Measurements from ENCODE around the gene STEAP1. TPM values are rescaled to one million over a fixed set of nuclear protein-coding genes. Genes with fewer than 3 reads are reported as not detected.
"Not testable (repeated sequence)": the region's sequence is repeated elsewhere in the genome, so short reads cannot be mapped to it uniquely, and the experiment has no call there.

Gene STEAP1
- total RNA-seq, 2 donors from 2014 or later, result 1.8 to 8.7 TPM

DNA sequence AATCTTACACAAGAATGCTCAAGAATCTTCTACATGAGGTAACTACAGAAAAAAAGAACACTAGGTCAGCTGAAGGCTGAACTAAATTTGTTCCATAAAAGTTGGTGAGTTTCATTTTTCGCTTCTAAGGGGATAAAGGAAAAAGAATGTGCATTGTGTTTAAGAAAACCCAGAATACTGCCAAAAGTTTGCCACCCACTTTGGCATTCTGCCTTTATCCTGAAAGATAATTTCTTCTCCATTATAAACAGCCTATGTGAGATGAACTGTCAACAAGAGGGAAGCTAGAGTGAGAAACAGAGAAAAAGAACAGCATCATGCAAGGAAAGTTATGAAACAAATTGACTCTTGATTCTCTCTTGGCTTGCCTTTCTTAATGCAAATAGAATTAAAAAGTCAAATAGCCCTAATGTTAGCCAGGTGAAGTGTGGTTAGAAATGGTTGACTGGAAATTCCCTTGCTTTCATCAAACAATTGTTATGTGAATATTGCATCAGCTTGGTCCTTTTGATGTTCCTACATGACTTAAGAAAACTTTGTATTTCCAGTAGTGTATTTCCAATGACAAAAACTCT, 25.8 kb downstream of the STEAP1 start:
- Histone ChIP-seq H3K4me3 (no peak overlapping the region), H3K4me1 (no peaks in the 10 kb centered on the region), H3K27me3 (no peaks in the 10 kb centered on the region), H3K9me3 (no peaks in the 10 kb centered on the region), H3K27ac (no peak overlapping the region), H3K36me3 (no peaks in the 10 kb centered on the region)
- DNase-seq (ENCODE audit: low spot score), result no peak
- TF ChIP-seq, protein P1, sequence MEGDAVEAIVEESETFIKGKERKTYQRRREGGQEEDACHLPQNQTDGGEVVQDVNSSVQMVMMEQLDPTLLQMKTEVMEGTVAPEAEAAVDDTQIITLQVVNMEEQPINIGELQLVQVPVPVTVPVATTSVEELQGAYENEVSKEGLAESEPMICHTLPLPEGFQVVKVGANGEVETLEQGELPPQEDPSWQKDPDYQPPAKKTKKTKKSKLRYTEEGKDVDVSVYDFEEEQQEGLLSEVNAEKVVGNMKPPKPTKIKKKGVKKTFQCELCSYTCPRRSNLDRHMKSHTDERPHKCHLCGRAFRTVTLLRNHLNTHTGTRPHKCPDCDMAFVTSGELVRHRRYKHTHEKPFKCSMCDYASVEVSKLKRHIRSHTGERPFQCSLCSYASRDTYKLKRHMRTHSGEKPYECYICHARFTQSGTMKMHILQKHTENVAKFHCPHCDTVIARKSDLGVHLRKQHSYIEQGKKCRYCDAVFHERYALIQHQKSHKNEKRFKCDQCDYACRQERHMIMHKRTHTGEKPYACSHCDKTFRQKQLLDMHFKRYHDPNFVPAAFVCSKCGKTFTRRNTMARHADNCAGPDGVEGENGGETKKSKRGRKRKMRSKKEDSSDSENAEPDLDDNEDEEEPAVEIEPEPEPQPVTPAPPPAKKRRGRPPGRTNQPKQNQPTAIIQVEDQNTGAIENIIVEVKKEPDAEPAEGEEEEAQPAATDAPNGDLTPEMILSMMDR (IDR thresholded peaks at IDR 0.05), result no peak

DNA sequence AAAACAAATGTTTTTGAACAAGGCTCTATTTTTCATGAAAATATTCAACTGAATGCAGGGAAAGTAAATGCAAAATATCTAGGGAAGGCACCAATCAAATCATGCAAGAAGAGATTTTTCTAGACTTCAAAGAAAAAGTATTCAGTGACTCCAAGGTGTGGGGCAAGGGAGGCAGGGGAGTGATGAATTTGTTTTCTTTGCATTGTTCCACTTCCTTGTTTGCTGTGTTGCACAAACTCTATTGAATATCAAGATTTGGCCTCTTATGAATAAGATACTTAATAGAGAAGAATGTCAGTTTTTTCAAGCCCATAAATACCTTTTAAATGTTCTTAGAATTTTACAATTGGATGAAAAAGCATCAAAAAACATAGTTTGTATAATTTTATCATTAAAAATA, 26.4 kb downstream of the STEAP1 start:
- Histone ChIP-seq H3K36me3 (no peaks in the 10 kb centered on the region), H3K27ac (no peak overlapping the region), H3K4me3 (no peak overlapping the region), H3K9me3 (no peaks in the 10 kb centered on the region), H3K4me1 (no peaks in the 10 kb centered on the region), H3K27me3 (no peaks in the 10 kb centered on the region)
- DNase-seq (ENCODE audit: low spot score), result no peak
- TF ChIP-seq, protein P1 (IDR thresholded peaks at IDR 0.05), result no peak

DNA sequence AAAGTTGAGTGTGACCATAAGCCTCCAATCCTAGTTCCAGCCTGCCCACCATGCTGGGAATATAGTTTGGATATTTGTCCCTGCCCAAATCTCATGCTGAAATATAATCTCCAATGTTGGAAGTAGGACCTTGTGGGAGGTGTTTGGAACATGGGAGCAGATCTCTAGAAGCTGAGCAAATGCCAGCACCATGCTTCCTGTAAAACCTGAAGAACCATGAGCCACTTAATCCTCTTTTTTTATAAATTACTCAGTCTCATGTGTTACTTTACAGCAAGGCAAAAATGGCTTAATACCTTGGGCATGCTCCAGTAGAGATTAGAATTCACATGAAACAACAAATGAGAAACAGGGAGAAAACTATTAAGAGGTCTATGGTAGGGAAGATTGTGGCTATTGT, 27.2 kb downstream of the STEAP1 start:
- DNase-seq (ENCODE audit: low spot score), result no peak
- Histone ChIP-seq H3K27ac (no peak overlapping the region), H3K4me3 (no peak overlapping the region), H3K4me1 (no peaks in the 10 kb centered on the region), H3K36me3 (no peaks in the 10 kb centered on the region), H3K27me3 (no peaks in the 10 kb centered on the region), H3K9me3 (no peaks in the 10 kb centered on the region)
- TF ChIP-seq, protein P1 (IDR thresholded peaks at IDR 0.05), result no peak

DNA sequence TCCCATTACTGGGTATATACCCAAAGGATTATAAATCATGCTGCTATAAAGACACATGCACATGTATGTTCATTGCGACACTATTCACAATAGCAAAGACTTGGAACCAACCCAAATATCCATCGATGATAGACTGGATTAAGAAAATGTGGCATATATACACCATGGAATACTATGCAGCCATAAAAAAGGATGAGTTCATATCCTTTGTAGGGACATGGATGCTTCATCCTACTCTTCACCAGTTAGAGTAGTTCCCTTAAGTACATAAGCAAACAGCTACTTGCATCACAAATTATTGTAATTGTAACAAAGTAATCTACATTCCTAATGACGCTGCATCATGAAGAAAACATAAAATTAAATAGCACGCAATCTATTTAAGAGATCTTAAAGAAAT, 32.0 kb downstream of the STEAP1 start:
- H3K27me3 ChIP-seq; H3K9me3 ChIP-seq; H3K4me3 ChIP-seq; DNase-seq (ENCODE audit: low spot score); H3K36me3 ChIP-seq; H3K4me1 ChIP-seq; H3K27ac ChIP-seq: not testable (repeated sequence)

DNA sequence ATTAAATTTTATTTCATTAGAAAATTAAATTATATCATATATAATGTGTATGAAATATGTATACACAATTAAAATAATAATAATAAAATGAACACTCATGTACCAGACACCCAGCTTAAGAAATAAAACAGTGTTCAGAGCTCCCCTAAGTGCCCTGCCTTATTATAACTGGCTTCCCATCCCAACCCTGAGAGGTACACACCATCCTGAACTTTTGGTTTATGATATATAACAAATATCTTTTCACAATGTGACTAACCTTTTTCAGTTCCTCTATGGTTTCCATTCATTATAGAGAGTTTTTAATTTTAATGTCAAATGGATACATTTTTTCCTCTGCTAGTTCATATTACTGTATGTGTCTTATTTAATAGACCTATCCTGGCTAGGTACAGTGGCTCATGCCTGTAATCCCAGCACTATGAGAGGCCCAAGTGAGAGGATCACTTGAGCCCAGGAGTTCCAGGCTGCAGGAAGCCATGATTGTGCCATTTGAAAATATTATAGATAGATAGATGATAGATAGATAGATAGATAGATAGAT, 33.3 kb downstream of the STEAP1 start:
- Histone ChIP-seq H3K4me3 (no peak overlapping the region), H3K27ac (no peak overlapping the region), H3K27me3 (no peaks in the 10 kb centered on the region), H3K36me3 (no peaks in the 10 kb centered on the region), H3K4me1 (no peaks in the 10 kb centered on the region), H3K9me3 (no peaks in the 10 kb centered on the region)
- DNase-seq (ENCODE audit: low spot score), result no peak
- TF ChIP-seq, protein P1 (IDR thresholded peaks at IDR 0.05), result no peak

DNA sequence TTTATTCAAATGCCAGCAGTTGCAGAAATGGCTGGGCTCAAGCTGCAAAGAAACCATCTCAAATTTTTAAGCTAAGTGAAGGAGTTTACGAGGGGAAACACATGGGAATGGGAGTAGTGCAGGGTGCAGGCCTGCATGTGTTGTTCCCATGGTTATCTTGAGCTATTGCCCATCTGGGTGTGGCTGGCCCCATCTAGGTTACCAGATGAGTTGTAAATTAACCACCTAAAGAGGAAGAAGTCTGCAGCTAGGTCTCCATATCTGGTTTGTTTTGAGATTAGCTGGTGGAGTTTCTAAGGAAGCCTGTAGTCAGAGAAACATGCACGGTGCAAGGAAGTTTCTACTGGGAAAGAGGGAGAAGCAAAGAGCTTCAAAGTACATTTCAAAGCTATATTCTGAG, 34.0 kb downstream of the STEAP1 start:
- TF ChIP-seq, protein P1 (IDR thresholded peaks at IDR 0.05), result no peak
- H3K4me1 ChIP-seq, result no peaks in the 10 kb centered on the region
- no peak overlapping the region for H3K27ac ChIP-seq
- no peaks in the 10 kb centered on the region for H3K27me3 ChIP-seq
- H3K4me3 ChIP-seq, result no peak overlapping the region
- H3K9me3 ChIP-seq, result no peaks in the 10 kb centered on the region
- DNase-seq (ENCODE audit: low spot score), result no peak
- H3K36me3 ChIP-seq, result no peaks in the 10 kb centered on the region
